ENCODE results near the gene CACUL1.

Gene CACUL1

GRCh38 chr10:118723466-118723865 lies 31.3 kb downstream of the CACUL1 start:
- no peak for TF ChIP-seq BACH2 (CRISPR knock-in tag; IDR thresholded peaks at IDR 0.05; ENCODE audit: borderline replicate concordance)
- TF ChIP-seq TSHZ2 (CRISPR knock-in tag; IDR thresholded peaks at IDR 0.05), result no peak
- TF ChIP-seq OSR1 (CRISPR knock-in tag; IDR thresholded peaks at IDR 0.05), result no peak
- TF ChIP-seq CREB5 (CRISPR knock-in tag; IDR thresholded peaks at IDR 0.05; ENCODE audit: low read depth), result no peak
- TF ChIP-seq CSRNP3 (CRISPR knock-in tag; IDR thresholded peaks at IDR 0.05), result no peak
- TF ChIP-seq ISL1 (CRISPR knock-in tag; IDR thresholded peaks at IDR 0.05), result no peak
- no peak for TF ChIP-seq RARB (CRISPR knock-in tag; IDR thresholded peaks at IDR 0.05)
- no peak for ATAC-seq

- TF ChIP-seq CSRNP3 (CRISPR knock-in tag; IDR thresholded peaks at IDR 0.05) (no peak), ZNF565 (CRISPR knock-in tag; conservative IDR thresholded peaks at IDR 0.05; ENCODE audit: low read depth) (no peak), PPARA (CRISPR knock-in tag; IDR thresholded peaks at IDR 0.05; ENCODE audit: borderline replicate concordance) (no peak), BACH2 (CRISPR knock-in tag; IDR thresholded peaks at IDR 0.05; ENCODE audit: borderline replicate concordance) (no peak), OSR1 (CRISPR knock-in tag; IDR thresholded peaks at IDR 0.05) (no peak), CSDC2 (CRISPR knock-in tag; IDR thresholded peaks at IDR 0.05) (no peak), TSHZ2 (CRISPR knock-in tag; IDR thresholded peaks at IDR 0.05) (no peak), ARNTL (CRISPR knock-in tag; IDR thresholded peaks at IDR 0.05; ENCODE audit: borderline replicate concordance, low read depth) (no peak), ZC3H10 (CRISPR knock-in tag; IDR thresholded peaks at IDR 0.05) (no peak), ESRRG (CRISPR knock-in tag; IDR thresholded peaks at IDR 0.05) (no peak), ZFP30 (CRISPR knock-in tag; IDR thresholded peaks at IDR 0.05) (no peak), RARB (CRISPR knock-in tag; IDR thresholded peaks at IDR 0.05) (no peak), TOX (CRISPR knock-in tag; IDR thresholded peaks at IDR 0.05; ENCODE audit: borderline replicate concordance) (no peak)
- ATAC-seq, result no peak
Measured at GRCh38 chr10:118721539-118721876, 33.3 kb downstream of the CACUL1 start.

GRCh38 chr10:118720685-118721538 lies 33.9 kb downstream of the CACUL1 start:
- ATAC-seq, result peak; percentile 81
- TF ChIP-seq ISL1 (CRISPR knock-in tag; IDR thresholded peaks at IDR 0.05) (no peak), ZFP3 (CRISPR knock-in tag; IDR thresholded peaks at IDR 0.05) (no peak)

- ATAC-seq, result no peak
- TF ChIP-seq PPARA (CRISPR knock-in tag; IDR thresholded peaks at IDR 0.05; ENCODE audit: borderline replicate concordance) (no peak), ZNF8 (CRISPR knock-in tag; IDR thresholded peaks at IDR 0.05) (no peak), ESRRG (CRISPR knock-in tag; IDR thresholded peaks at IDR 0.05) (no peak), TOX (CRISPR knock-in tag; IDR thresholded peaks at IDR 0.05; ENCODE audit: borderline replicate concordance) (no peak), PATZ1 (CRISPR knock-in tag; IDR thresholded peaks at IDR 0.05; ENCODE audit: borderline replicate concordance) (no peak), POU6F1 (CRISPR knock-in tag; IDR thresholded peaks at IDR 0.05; ENCODE audit: borderline replicate concordance, low read depth) (no peak), ZNF70 (CRISPR knock-in tag; IDR thresholded peaks at IDR 0.05) (no peak), TCF4 (CRISPR knock-in tag; IDR thresholded peaks at IDR 0.05; ENCODE audit: borderline replicate concordance) (no peak), CSDC2 (CRISPR knock-in tag; IDR thresholded peaks at IDR 0.05) (no peak), RARB (CRISPR knock-in tag; IDR thresholded peaks at IDR 0.05) (no peak), ZFP30 (CRISPR knock-in tag; IDR thresholded peaks at IDR 0.05) (no peak), BACH2 (CRISPR knock-in tag; IDR thresholded peaks at IDR 0.05; ENCODE audit: borderline replicate concordance) (no peak)
Measured at GRCh38 chr10:118714366-118714765, 40.4 kb downstream of the CACUL1 start.
